GM21381 (cell line): Measurements from ENCODE around the gene KRT14.

Experiments
- ATAC-seq: cut with Tn5 transposase; IDR thresholded peaks from one replicate; pipeline ENCODE4 v1.9.1; 2021; ENCODE audit warnings: mild to moderate bottlenecking, moderate library complexity; ENCODE audit not compliant: unreplicated experiment

Gene KRT14

GRCh38 chr17:41533613-41534012 lies 53.1 kb downstream of the KRT14 start:
- no peak for ATAC-seq

DNA sequence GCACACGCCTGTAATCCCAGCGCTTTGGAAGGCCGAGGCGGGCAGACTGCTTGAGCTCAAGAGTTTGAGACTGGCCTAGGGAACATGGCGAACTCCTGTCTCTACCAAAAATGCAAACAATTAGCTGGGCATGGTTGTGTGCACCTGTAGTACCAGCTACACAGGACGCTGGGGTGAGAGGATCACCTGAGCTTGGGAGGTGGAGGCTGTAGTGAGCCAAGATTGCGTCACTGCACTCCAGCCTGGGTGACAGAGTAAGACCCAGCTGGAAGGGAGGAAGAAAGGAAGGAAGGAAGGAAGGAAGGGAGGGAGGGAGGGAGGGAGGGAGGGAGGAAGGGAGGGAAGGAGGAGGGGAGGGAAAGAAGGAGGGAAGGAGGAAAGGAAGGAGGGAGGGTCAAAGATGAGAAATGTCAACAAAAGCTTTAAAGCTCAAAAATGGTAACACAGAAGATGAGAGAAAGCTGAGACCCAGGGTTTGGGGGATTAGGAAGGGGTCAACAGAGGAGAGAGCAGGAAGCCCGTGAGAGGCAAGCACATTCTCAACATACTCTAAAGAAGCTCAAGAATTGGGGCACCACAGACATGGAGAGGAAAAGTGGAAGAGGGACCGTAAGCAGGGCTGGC lies 53.6 kb downstream of the KRT14 start:
- no peak for ATAC-seq
